Endometrial microvascular endothelial cells (primary cell): ENCODE results near the gene MDK. TPM values are rescaled to one million over a fixed set of nuclear protein-coding genes. Genes with fewer than 3 reads are reported as not detected.
"Not testable (repeated sequence)": the region's sequence is repeated elsewhere in the genome, so short reads cannot be mapped to it uniquely, and the experiment has no call there.

ENCODE experiments used
- in situ Hi-C: cut with HindIII; loops from 2 replicates; pipeline ENCODE4 v1.10.0; 2017; ENCODE audit warnings: low sequenced_read_pairs, low pct_unique_long_range_greater_than_20kb; ENCODE audit errors: inconsistent ontology term
- total RNA-seq: library from RNA; depleted of rRNA; stranded (reverse); fragments of >200 nt; gene quantifications from one replicate; pipeline ENCODE4 v1.2.3, GENCODE V29; 2015; ENCODE audit errors: inconsistent ontology term

The MDK gene
- total RNA-seq, 1 donor from 2014 or later, result 93.8 TPM

DNA sequence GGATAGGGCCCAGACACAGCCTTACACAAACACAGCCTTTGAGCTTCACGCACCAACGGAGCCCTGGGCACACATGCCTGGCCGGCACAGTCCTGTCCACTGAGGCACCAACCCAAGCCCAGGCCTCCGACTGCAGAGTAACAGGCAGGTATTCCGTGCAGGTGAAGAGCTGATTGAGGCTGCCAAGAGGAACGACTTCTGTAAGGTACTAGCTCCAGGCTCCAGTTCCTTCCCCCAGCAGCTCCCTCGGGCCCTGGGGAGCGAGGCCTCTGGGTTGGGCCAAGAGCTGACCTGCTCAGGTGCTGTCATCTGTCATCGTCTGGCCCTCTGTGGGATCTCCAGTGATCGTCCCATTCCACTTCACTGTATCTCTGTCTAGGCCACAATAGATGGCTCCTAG, 3.2 kb upstream of the MDK start:
- in situ Hi-C loops, result no loop called here

DNA sequence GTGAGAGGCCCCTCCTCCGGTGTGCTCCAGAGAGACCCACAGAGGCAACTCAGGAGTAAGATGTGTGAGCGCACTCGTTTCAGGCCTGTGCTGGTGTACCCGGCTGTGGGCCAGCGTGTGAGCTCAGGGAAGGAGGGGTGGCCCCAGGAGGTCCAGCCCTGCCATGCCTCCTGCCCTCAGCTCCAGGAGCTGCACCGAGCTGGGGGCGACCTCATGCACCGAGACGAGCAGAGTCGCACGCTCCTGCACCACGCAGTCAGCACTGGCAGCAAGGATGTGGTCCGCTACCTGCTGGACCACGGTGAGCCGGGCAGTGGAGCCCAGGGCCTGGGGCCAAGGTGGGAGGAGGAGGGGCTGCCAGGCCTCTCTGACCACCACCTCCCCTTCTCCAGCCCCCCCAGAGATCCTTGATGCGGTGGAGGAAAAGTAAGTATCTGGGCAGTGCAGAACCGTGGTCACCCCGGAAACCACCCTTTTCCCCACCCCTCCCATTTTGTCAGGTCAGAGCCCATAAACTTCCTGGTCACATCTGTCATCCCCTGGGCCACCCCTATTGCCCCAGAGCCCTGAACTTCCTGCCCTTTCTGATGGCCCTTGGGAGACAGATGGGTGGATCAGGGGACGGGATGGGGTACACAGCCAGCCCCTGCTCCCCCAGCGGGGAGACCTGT, 2.5 kb upstream of the MDK start:
- in situ Hi-C loops, result no loop called here

DNA sequence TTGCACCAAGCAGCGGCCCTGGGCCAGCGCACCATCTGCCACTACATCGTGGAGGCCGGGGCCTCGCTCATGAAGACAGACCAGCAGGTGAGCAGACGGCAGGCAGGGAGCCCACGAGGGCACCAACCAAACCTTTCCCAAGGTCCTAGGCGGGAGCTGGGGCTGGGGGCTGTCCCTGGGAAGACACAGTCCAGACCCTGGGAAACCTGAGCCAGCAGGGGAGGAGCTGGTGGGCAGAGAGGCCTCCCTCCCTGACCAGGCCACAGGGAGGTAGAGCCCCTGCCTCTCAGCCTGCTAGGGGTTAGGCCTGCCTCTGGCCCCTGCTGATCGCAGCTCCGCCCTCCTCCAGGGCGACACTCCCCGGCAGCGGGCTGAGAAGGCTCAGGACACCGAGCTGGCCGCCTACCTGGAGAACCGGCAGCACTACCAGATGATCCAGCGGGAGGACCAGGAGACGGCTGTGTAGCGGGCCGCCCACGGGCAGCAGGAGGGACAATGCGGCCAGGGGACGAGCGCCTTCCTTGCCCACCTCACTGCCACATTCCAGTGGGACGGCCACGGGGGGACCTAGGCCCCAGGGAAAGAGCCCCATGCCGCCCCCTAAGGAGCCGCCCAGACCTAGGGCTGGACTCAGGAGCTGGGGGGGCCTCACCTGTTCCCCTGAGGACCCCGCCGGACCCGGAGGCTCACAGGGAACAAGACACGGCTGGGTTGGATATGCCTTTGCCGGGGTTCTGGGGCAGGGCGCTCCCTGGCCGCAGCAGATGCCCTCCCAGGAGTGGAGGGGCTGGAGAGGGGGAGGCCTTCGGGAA, 1.8 kb upstream of the MDK start:
- in situ Hi-C loops, result not testable (repeated sequence)

DNA sequence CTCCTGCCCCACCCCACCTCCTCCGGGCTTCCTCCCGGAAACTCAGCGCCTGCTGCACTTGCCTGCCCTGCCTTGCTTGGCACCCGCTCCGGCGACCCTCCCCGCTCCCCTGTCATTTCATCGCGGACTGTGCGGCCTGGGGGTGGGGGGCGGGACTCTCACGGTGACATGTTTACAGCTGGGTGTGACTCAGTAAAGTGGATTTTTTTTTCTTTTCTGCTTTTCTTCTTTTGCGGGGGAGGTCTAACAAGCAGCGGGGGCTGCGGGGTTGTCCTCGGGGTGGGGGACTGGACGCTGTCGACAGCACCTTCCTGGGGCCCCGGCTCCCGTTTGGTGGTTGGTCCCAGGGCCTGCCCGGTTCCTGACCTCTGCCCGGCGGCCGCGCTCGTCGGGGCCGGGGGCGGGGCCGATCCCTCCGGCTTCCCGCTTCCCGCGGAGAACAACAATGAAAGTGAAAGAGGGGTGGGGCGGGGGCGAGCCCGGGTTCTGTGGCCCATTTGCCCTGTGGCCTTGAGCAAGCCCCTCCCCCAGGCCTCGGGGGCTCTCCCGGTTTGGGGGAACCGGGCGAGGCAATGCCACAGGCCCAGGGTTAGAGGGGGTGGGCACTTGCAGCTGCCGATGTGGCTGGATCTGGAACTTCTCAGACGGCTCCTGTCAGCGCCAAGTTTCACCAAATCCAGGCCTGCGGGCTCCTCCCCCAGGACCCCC, 975 bp upstream of the MDK start:
- in situ Hi-C loops, result no loop called here

DNA sequence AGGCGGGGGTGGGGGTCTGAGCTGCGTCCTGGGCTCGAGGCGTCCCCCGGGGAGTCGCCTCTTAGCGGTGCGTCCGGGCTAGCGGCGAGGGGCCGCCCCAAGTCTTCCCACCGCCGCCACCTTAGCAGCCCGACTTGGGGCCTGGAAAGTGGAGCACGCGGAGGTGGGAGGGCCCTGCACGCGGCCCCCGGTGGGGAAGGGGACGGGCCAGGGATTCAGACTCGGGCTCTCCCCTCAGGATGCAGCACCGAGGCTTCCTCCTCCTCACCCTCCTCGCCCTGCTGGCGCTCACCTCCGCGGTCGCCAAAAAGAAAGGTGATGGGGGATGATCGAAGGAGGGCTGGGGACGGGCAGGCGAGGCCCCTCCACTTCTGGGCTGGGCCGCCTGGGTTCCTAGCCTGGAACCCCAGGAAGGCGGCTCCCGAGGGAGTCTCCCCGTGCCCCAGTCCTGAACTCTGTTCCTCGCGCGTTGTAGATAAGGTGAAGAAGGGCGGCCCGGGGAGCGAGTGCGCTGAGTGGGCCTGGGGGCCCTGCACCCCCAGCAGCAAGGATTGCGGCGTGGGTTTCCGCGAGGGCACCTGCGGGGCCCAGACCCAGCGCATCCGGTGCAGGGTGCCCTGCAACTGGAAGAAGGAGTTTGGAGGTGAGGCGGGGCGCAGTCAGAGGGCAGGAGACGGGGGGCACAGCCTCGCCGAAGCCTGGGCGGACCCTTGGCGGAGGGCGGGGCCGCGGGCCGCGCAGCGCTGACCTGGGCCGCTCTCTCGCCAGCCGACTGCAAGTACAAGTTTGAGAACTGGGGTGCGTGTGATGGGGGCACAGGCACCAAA, 563 bp downstream of the MDK start:
- in situ Hi-C loops, result no loop called here

DNA sequence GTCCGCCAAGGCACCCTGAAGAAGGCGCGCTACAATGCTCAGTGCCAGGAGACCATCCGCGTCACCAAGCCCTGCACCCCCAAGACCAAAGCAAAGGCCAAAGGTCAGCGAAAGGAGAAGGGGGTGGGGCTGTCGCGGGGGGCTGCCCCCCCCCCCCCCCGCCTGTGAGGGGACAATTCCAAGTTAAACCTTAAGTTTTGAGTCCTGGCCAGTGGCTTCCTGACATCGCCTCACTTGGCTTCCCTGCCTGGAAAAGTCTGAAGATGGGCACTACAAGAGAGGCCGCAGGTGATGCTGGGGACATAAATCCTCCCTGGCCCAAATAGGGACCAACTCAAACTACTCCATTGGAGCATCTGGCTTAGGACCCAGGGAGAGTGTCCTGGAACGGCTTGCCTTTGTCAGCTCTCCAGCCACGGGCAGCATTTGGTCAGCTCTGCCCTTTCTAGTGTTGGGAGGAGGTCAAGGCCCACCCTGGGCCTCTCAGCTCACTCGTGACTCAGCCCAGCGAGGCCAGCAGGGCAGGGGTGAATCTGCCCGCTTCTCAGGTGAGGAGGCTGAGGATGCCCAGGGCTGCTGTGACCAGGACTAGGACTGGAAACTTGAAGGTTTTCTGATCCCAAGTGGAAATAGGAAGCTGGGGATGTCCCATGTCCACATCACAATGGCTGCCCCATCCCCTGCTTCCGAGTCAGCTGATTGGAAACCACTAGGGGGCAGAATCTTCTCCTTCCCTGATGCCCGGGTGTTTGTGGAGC, 1.4 kb downstream of the MDK start:
- in situ Hi-C loops, result no loop called here

DNA sequence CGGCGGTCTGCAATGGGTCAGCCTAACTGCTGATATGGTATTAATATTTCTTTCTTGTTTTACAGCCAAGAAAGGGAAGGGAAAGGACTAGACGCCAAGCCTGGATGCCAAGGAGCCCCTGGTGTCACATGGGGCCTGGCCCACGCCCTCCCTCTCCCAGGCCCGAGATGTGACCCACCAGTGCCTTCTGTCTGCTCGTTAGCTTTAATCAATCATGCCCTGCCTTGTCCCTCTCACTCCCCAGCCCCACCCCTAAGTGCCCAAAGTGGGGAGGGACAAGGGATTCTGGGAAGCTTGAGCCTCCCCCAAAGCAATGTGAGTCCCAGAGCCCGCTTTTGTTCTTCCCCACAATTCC, 1.9 kb downstream of the MDK start:
- in situ Hi-C loops, result no loop called here

DNA sequence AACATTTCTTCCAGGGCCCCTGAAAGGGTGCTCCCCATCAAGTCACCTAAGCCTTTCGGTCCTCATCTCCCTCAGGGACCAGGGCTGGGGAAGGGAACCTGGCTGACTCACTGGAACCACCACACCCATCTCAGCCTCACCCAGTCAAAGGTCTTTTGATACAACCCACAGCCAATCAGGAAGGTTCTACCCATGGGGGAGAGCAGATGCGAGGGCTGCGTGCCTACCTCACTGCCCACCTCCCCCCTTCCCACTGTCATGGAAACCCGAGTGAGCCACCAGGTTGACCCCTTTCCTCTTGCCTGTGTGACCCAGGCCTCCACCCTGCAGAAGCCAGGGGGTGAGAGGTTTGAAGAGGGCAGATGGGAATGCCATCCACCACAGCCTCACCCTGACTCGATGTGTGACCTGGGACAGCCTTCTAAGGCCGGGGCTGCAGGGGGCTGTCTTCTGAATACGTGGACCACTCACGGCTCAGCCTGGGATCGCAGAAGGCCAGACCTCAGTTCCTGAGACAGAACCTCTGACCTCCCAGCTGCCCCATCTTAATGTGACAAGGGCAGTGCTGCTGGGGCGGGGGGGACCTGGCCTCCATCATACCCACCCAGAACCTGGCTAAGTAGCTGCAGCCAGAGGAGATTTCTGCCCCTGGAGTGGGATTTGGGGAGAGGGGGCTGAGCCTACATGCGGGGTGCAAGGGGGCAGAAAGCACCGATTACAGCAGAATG, 2.7 kb downstream of the MDK start:
- in situ Hi-C loops, result no loop called here

DNA sequence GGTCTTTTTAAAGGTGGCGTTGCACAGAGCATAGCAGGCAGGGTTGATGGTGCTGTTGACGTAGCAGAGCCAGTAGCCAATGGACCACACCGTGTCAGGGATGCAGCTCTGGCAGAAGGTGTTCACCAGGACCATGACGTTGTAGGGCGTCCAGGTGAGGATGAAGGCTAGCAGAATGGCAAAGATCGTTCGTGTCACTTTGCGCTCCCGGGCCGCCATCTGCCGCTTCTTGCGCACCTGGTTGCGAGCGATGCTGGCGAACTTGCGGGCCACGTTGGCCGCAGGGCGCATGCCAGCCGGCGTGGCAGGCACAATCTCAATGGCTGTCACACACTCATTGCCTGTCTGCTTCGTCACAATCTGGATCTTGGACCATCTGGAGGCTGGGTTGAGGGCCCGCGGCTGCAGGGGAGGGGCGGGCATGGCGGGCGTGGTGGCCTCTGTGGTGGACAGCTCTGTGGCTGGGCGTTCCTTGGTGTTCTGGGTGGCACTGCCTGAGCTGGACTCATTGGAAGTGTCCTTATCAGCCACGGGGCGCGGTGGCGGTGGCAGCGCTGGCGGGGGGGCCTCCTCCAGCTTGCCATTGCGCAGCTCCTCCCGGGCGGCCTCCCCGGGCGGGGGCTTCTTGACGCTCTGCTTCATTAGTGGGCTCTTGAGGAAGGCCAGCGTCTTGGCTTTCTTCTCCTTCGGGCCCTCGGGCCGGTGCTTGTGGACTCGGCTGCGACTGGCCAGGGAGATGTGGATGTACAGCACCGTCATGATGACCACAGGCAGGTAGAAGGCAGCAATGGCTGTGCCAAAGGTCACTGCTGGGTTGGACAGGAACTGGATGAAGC, 3.9 kb downstream of the MDK start:
- in situ Hi-C loops, result no loop called here

DNA sequence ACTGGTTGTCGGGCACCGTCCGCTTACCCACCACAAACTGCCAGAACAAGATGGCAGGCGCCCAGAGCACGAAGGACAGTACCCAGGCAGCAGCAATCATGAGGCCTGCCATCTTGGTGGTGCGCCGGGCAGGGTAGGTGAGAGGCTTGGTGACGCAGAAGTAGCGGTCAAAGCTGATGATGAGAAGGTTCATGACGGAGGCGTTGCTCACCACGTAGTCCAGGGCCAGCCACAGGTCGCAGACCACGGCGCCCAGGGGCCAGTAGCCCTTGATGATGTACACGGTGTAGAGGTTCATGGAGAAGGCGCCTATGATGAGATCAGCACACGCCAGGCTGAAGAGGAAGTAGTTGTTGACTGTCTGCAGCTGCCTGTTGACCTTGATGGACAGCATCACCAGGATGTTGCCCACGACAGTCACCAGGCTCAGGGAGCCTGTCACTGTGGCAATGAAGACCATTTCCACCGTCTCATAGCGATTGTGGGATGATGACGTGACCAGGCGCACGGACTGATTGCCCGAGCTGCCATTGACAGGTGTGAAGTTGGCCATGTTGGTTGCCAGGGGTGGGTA, 4.6 kb downstream of the MDK start:
- in situ Hi-C loops, result no loop called here

DNA sequence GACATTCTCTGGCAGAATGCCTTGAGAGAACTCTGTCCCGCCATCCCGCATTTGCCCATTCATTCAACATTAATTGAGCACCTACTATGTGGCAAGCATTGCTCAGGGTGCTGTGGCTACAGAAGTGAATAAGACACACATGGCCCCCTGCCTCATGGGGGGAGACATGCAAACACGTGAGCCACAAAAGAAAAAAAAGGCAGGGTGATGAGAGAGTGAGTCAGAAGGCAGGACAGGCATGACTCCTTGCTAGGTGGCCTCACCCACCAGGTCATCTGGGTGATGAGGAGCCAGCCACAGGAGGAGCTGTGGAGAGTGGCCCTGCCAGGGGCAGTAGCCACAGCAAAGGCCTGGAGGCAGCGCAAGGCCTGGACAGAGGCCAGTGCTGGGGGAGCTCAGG, 5.2 kb downstream of the MDK start:
- in situ Hi-C loops, result no loop called here

DNA sequence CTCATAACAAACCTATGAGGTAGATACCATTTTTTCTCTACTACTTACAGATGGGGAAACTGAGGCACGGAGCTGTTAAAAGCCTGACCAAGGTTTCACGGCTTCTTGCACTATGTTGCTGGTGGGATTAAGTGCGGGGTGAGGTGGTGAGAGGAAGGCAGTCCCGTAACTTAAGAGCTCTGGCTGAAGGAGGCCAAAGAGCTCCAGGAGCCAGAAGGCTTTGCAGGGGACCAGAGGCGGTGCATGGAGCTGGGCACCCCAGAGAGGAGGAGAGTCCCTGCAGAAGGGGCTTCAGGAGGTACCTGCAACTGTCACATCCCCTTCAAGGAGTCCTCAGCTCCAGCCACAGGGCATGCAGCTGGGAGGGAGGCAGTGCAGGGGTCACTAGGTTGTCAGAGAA, 6.0 kb downstream of the MDK start:
- in situ Hi-C loops, result no loop called here

DNA sequence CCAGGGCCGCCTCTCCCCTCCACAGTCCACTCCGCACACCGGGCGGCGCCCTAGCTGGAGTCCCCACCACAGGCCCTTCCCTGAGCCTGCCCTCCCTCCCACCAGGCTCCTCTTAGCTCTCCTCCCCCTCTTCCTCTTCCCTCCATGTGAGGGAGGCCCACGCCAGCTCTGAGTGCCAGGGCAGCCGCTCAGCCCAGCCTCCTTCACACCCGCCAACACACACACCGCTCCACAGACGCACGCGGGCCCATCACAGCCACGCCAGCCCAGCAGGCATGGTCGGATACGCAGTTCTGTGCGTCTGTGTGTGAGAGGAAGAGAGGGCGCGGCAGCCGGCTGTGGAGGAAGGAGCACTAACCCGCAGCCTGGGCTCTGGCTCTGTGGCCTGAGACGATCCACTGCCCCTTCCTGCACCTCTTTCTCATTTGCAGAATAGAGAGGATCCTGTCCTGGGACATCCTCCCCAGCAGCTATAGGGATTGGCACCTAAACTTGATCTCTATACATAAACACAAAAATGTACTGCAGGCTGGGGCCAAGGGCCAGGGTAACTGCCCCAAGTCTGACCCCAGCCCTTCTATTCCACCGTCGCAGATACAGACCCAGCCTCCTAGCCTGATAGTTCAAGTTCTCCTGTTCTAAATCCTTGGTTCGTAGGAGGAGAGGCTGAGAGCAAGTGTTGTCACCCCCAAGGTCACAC, 6.6 kb downstream of the MDK start:
- in situ Hi-C loops, result no loop called here

DNA sequence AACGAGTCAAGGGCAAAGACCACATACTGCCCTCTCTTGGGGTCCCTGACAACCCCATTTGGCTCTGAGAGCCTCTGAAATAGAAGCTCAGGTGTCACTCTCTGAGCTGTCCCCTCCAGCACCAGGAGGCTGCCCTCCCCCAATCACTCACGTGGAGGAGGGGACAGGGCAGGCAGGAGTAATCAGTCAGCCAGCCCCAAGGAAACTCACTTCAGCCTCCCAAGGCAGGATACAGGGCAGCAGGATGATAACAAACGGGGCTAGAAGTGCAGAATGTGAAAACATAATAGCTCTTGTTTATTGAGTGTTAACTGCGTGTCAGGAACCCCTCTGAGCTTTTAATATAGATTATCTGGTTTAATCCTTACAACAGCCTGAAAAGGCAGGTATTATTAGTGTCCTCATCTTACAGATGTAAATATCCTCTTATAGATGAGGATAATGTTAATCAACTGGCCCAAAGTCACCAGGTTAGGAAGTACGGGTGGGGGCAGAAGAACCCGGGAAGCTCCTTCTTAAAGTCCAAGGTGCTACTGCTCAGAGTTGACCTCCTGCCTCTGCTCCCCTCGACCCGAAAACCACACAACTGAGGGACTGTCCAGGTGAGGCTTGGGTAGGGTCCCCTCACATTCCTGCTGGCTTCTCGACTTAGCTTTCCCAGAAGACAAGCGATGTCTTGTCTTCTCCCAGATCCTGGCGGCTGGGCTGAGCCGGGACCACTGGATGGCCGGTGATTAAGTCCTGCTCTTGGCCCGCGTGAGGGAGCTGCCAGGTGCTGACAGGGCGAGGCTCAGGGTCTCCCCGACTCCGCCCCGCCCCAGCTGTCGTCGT, 7.4 kb downstream of the MDK start:
- in situ Hi-C loops, result no loop called here

DNA sequence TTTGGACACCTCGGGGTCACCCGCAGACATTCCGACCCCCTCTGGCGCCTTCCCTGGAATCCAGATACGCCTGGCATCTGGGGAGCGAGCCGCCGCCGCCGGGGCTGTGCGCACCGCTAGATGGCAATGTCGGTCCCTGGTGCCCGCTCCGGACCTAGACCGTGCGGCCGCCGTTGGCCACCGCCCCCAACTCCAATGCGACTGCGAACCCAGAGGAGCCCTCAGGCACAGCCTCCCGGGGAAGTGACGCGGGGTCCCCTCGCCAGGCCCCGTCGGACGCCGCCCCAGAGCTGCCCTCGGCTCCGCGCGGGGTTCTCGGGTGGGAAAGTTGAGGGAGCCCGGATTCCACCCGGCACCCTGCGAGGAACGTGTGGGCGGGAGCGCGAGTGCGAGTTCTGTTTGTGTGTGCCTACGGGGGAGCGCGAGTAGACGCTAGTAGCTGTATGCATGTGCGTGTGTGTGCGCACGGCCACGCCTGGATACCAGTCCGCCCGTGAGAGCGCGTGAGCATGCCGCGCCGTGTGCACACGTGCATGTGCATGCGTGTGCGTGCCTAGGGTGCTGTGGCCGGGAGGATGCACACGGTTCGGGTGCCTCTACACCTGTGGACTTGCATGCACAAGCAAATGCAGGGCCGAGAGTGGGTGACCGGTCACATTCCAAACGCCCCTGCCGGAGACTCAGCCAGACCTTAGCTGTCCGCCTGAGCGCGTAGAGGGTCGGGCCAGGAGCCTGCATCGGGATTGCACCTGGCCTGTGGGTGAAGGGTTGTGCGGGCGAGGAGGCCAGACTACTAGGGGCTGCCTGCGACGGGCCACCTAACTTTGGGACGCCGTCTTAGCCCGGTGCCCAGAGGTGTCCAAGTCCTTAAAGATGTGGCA, 8.2 kb downstream of the MDK start:
- in situ Hi-C loops, result no loop called here
